Common myeloid progenitor, CD34-positive (primary cell): Measurements from ENCODE around the gene GPC5.

ENCODE experiments used
- CTCF ChIA-PET: fragments of 350-600 bp; sonication (Branson Sonifier 250); formaldehyde crosslinking; loops from one replicate; lab custom pipeline; 2021; ENCODE audit warnings: antibody characterized with exemption; lab: Charles Lee
- POLR2A ChIA-PET: fragments of 350-600 bp; sonication (Branson Sonifier 250); formaldehyde crosslinking; loops from one replicate; lab custom pipeline; 2021; ENCODE audit warnings: antibody characterized with exemption; lab: Charles Lee
- DNase-seq, 3 donors: peaks; one replicate each; pipeline versions ENCODE4 v3.0.0 to v3.0.0-alpha.2; 2013
- H3K27ac ChIP-seq, 2 experiments: 1 replicate in 1 of 2; 2 replicates in 1 of 2; pipeline ENCODE4 v1.7.0; 2013; ENCODE audit warnings: inconsistent platforms in 2 of 2, low read length in 2 of 2, mild to moderate bottlenecking in 2 of 2, low read depth in 1 of 2, moderate library complexity in 1 of 2; ENCODE audit not compliant: severe bottlenecking in 2 of 2, insufficient read depth in 1 of 2, poor library complexity in 1 of 2
- H3K27me3 ChIP-seq, 5 experiments: replicated peaks in 2 of 5; 1 replicate in 3 of 5; 2 replicates in 2 of 5; pipeline versions ENCODE4 v1.6.1 to v1.7.0; 2013; ENCODE audit warnings: low read length in 4 of 5, mild to moderate bottlenecking in 2 of 5, moderate library complexity in 2 of 5, inconsistent platforms in 1 of 5; ENCODE audit not compliant: insufficient read depth in 5 of 5, control insufficient read depth in 4 of 5
- H3K36me3 ChIP-seq, 4 experiments: 1 replicate in 2 of 4; 2 replicates in 2 of 4; pipeline versions ENCODE4 v1.6.1 to v1.7.0; 2013; ENCODE audit warnings: low read length in 3 of 4, control low read depth in 1 of 4, mild to moderate bottlenecking in 1 of 4; ENCODE audit not compliant: control insufficient read depth in 4 of 4, insufficient read depth in 4 of 4
- H3K4me1 ChIP-seq, 4 experiments: 1 replicate in 3 of 4; 2 replicates in 1 of 4; pipeline versions ENCODE4 v1.6.1 to v1.7.1; 2013; ENCODE audit warnings: low read length in 3 of 4, mild to moderate bottlenecking in 3 of 4, control low read depth in 1 of 4, inconsistent platforms in 1 of 4, moderate library complexity in 1 of 4; ENCODE audit not compliant: control insufficient read depth in 4 of 4, insufficient read depth in 4 of 4; ENCODE audit errors: control extremely low read depth in 1 of 4
- H3K4me3 ChIP-seq, 7 experiments: 1 replicate in 4 of 7; 2 replicates in 3 of 7; pipeline versions ENCODE4 v1.5.1 to v1.7.0; 2013; ENCODE audit warnings: mild to moderate bottlenecking in 7 of 7, low read length in 6 of 7, moderate library complexity in 6 of 7, inconsistent platforms in 2 of 7, low read depth in 2 of 7, control low read depth in 1 of 7; ENCODE audit not compliant: insufficient read depth in 4 of 7, control insufficient read depth in 1 of 7; ENCODE audit errors: extremely low read depth in 1 of 7
- H3K9me3 ChIP-seq, 5 experiments: 1 replicate in 4 of 5; 2 replicates in 1 of 5; pipeline versions ENCODE4 v1.6.1 to v1.7.1; 2013; ENCODE audit warnings: low read length in 4 of 5, mild to moderate bottlenecking in 2 of 5, inconsistent platforms in 1 of 5, low read depth in 1 of 5, moderate library complexity in 1 of 5; ENCODE audit not compliant: control insufficient read depth in 4 of 5, insufficient read depth in 2 of 5; ENCODE audit errors: control extremely low read depth in 1 of 5
- WGBS: methylation state at CpG from one replicate; pipeline ENCODE4 v1.1.5; 2013; ENCODE audit not compliant: insufficient coverage; 5-methylcytosine and 5-hydroxymethylcytosine counted together

GPC5 gene

GRCh38 chr13:91632086-91632485 is 233.7 kb downstream of the GPC5 start:
- WGBS = 100% methylated on average over 3 of the region's 3 CpGs
- CTCF ChIA-PET = no interaction called here

GRCh38 chr13:91639330-91639729 is 240.9 kb downstream of the GPC5 start:
- no peaks in the 10 kb centered on the region for H3K4me1 ChIP-seq
- ChIA-PET POLR2A (no interaction called here), CTCF (no interaction called here)
- no peak overlapping the region for H3K4me3 ChIP-seq
- H3K9me3 ChIP-seq = no peaks in the 10 kb centered on the region
- H3K27me3 ChIP-seq = no peaks in the 10 kb centered on the region
- H3K27ac ChIP-seq = no peak overlapping the region
- WGBS = 96% methylated on average over 3 of the region's 5 CpGs
- DNase-seq = no peak
- no peaks in the 10 kb centered on the region for H3K36me3 ChIP-seq

More at GRCh38 chr13:91632086-91632485, 233.7 kb downstream of the GPC5 start:
- Histone ChIP-seq H3K9me3 (no peaks in the 10 kb centered on the region), H3K36me3 (no peaks in the 10 kb centered on the region), H3K4me1 (no peaks in the 10 kb centered on the region), H3K27ac (no peak overlapping the region), H3K4me3 (no peak overlapping the region), H3K27me3 (no peaks in the 10 kb centered on the region)
- POLR2A ChIA-PET = no interaction called here
- DNase-seq = no peak

- ChIA-PET POLR2A (no interaction called here), CTCF (interaction anchor here (1.1 kb wide), 1 partner anchor 81 kb away, joined by 3 read pairs; no protein-coding TSS in a partner anchor)
- Histone ChIP-seq H3K27ac (no peak overlapping the region), H3K4me3 (no peak overlapping the region), H3K27me3 (no peaks in the 10 kb centered on the region), H3K4me1 (no peaks in the 10 kb centered on the region), H3K36me3 (no peaks in the 10 kb centered on the region), H3K9me3 (no peaks in the 10 kb centered on the region)
- no peak for DNase-seq
- WGBS = 91% methylated on average over 2 of the region's 2 CpGs
Observed at GRCh38 chr13:91643394-91643793, 245.0 kb downstream of the GPC5 start.

- no peak overlapping the region for H3K27ac ChIP-seq
- H3K27me3 ChIP-seq = no peaks in the 10 kb centered on the region
- no peak overlapping the region for H3K4me3 ChIP-seq
- POLR2A ChIA-PET = interaction anchor here (0.9 kb wide), 1 partner anchor 32 kb away, joined by 3 read pairs; no protein-coding TSS in a partner anchor
- CTCF ChIA-PET = interaction anchor here (0.9 kb wide), 1 partner anchor 11 kb away, joined by 4 read pairs; no protein-coding TSS in a partner anchor
- no peak for DNase-seq
- H3K9me3 ChIP-seq = no peaks in the 10 kb centered on the region
- no peaks in the 10 kb centered on the region for H3K4me1 ChIP-seq
- H3K36me3 ChIP-seq = no peaks in the 10 kb centered on the region
Observed at GRCh38 chr13:91644806-91645205, 246.4 kb downstream of the GPC5 start.

GRCh38 chr13:91647361-91647990 is 249.1 kb downstream of the GPC5 start:
- no peak for DNase-seq
- POLR2A ChIA-PET = no interaction called here
- H3K27me3 ChIP-seq = no peaks in the 10 kb centered on the region

GRCh38 chr13:91648012-91648411 is 249.6 kb downstream of the GPC5 start:
- DNase-seq = no peak
- ChIA-PET CTCF (no interaction called here), POLR2A (no interaction called here)
- H3K4me3 ChIP-seq = no peak overlapping the region
- H3K4me1 ChIP-seq = no peaks in the 10 kb centered on the region
- no peaks in the 10 kb centered on the region for H3K9me3 ChIP-seq
- H3K27me3 ChIP-seq = no peaks in the 10 kb centered on the region
- no peaks in the 10 kb centered on the region for H3K36me3 ChIP-seq
- no peak overlapping the region for H3K27ac ChIP-seq

More at GRCh38 chr13:91647361-91647990, 249.1 kb downstream of the GPC5 start:
- Histone ChIP-seq H3K4me1 (no peaks in the 10 kb centered on the region), H3K36me3 (no peaks in the 10 kb centered on the region), H3K27ac (no peak overlapping the region), H3K9me3 (no peaks in the 10 kb centered on the region), H3K4me3 (no peak overlapping the region)
- CTCF ChIA-PET = no interaction called here
- 71% methylated on average over 3 of the region's 3 CpGs for WGBS

- CTCF ChIA-PET = no interaction called here
- Histone ChIP-seq H3K4me1 (no peaks in the 10 kb centered on the region), H3K9me3 (no peaks in the 10 kb centered on the region), H3K36me3 (no peaks in the 10 kb centered on the region), H3K4me3 (no peak overlapping the region), H3K27ac (no peak overlapping the region), H3K27me3 (no peaks in the 10 kb centered on the region)
- DNase-seq = no peak
- POLR2A ChIA-PET = no interaction called here
- WGBS = 100% methylated on average over 2 of the region's 2 CpGs
Observed at GRCh38 chr13:91649456-91649855, 251.0 kb downstream of the GPC5 start.
